Activated CD8-positive, alpha-beta memory T cell treated with anti-CD3 and anti-CD28 coated beads for 48 hours (primary cell): ENCODE data around the gene GCDH.
"Not testable (repeated sequence)": the region's sequence is repeated elsewhere in the genome, so short reads cannot be mapped to it uniquely, and the experiment has no call there.

Source experiments
- DNase-seq, 3 experiments: peaks; one replicate each; pipeline ENCODE4 v3.0.0-alpha.2; 2020; ENCODE audit warnings: low read depth in 2 of 3, low spot score in 2 of 3

GCDH gene

GRCh38 chr19:12872941-12873890 lies 17.7 kb upstream of the GCDH start:
- no peak for DNase-seq

GRCh38 chr19:12873891-12874745 lies 16.8 kb upstream of the GCDH start:
- DNase-seq: no peak

- no peak for DNase-seq
These were observed 15.9 kb upstream of the GCDH start for GRCh38 chr19:12875086-12875485.

GRCh38 chr19:12880551-12881171 lies 10.3 kb upstream of the GCDH start:
- no peak for DNase-seq

DNA sequence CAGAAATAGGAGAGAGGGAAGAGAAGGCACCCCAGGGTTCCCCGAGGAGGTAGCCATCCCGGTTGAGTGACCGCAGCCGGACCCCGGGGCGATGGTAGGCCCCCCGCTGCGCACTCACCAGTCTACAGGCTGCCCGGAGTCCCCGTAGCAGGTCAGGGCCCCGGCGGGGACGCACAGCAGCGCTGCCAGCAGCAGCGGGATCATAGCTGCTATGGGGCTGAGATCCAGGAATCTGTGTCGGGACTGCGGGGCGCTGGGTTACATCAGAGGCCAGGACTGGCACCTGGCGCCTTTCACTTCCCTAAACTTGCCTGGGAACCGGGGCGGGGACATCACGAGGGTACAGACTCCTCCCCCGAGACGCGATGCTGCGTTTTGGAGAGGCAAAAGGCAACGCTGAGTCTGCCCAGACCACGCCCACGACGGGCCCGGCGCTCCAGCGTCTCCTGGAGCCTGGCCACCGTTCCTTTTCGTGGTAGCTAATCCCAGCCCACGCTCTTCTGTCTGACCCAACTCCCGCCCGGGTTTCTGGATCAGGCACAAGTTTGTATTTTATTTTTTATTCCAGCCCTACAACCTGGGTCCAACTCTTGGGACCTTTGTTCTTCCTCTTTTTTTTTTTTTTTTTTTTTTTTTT lies 9.7 kb upstream of the GCDH start, which contains the start of gene DNASE2:
Gene DNASE2, minus strand, starts transcription at position 278 of the 637 bp plus-strand sequence. Its CDS starts 74 bp downstream, at position 204.
- DNase-seq: peak; percentile 72 to 78 (median 73)

- no peak for DNase-seq
These were observed 8.4 kb upstream of the GCDH start for GRCh38 chr19:12882589-12882988.

DNA sequence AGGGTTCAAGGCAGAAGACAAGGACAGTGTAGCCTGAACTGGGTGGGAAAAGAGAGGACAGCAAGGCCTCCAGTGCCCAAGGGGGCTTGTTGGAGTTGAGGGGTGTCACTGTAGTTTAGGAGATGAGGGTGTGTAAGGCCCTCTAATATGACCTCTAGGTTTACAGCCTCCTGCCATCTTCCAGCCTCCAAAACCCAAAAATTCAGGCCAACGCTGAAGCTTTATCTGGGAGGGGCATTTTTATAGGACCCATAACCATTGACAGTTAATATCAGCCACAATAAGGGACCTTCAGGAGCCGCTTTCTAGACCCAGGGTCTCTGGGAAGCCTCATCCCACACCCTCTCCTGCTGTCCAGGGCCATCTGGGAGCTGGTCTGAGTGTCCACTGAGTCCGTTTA lies 6.8 kb upstream of the GCDH start:
- DNase-seq: no peak

GRCh38 chr19:12884627-12884925 lies 6.4 kb upstream of the GCDH start:
- no peak for DNase-seq

DNA sequence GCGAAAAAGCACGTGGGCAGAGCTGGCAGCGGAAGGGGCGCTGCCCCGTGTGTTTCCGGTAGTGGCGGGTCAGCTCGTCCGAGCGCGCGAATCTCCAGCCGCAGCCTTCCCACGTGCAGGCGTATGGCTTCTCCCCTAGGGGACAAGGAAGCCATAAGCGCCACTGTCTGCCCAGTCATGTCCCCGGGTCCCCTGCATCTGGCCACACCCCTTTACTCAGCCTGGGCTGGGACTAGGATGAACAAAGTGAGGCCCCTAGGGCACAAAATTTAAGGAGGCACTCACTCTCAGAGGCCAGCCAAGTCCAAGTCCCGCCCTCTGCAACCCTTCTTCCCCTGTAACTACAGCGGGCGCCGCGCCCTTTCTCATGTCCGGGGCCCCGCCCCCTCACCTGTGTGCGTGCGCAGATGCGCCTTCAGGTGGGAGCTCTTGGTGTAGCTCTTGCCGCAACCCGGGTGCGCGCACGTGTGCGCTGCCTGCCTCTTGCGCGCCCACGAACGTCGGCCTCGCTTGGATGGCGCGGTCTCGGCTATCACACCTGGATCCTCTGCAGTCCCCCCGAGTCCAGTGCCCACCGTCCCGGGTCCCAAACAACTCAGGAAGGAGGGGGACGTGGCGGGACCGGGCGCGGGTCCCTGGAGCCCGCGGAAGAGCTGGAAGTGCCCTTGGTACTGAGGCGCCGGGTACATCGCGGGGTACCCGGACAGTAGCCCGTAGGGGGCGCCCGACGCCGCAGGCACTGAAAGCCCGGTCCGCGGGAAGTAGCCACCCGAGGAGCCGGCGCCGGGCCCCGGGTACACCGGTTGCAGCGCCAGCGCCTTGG lies 5.8 kb upstream of the GCDH start:
- DNase-seq: peak; percentile 73 to 77 (median 75)

DNA sequence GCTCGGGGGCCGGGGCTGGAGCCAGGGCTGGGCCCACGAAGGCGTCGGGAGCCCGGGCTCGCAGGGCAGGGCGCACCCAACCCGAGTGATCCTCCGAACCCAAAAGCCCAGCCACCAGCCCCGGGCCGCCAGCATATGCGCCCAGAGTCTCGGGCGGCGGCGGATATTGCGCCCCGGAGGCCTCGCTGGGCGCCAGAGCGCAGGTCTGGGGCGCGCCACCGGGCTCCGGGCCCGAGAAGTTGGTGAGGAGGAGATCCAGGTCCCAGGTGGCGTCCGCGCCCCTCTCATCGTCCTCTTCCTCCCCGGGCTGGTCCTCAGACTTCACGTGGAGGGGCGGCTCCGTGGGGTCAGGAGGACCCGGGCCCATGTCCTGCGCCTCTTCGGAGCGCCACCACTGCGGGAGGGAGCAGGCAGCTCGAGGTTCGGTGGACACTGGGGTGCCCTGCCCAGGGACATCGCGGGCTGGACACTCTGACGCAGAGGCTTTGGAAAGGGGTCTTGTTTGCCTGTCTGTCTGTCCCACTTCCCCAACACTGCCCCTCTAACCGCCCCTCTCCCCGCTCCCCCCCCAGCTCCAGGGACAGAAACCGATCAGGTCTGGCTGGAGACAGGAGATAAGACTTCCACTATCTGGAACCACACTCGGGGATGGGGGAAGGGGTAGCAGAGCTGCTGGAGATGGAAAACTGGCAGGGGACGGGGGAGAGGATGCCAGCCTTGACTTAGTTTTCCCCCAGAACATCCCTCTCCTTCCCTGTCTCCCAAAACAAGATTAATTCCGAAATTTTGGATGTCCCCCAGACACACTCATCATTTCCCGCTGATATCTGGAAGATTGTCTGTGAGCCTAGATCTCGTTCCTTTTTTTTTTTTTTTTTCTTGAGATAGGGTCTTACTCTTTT lies 5.0 kb upstream of the GCDH start:
- DNase-seq: no peak

DNA sequence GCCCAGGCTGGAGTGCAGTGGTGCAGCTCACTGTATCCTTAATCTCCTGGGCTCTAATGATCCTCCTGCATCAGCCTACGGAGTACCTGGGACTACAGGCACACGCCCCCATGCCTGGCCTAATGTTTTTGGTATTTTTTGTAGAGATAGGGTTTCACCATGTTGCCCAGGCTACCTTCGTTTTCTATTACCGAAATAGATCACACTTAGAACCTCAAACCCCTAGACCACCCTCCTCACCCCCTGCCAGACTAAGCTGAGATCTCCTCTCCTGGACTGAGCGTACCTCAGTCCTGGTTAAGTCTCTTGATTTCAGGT lies 4.3 kb upstream of the GCDH start:
- no peak for DNase-seq

GRCh38 chr19:12886969-12887747 lies 3.8 kb upstream of the GCDH start, which contains the start of gene KLF1:
Gene KLF1 (minus strand): TSS chr19:12887201. CDS start chr19:12887140, 61 bp downstream.
- DNase-seq: no peak

DNA sequence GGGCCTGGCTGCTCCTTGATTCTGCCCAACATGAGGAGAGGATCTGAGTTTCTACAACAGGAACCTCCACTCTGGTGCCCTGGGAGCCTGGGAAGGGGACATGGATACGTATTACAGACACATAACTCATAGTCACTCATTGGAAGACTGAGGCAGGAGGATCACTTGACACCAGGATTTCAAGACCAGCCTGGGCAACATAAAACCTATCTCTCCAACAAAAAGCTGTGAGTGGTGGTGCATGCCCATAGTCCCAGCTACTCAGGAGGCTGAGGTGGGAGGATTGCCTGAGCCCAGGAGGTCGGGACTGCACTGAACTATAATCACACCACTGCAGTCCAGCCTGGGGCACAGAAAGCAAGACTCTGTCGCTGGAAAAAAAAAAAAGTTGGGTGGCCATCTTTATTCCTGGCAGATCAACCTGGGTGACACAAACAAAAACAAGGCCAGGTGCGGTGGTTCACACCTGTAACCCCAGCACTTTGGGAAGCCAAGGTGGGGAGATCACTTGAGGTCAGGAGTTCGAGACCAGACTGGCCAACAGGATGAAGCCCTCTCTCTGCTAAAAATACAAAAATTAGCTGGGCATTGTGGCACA lies 2.9 kb upstream of the GCDH start:
- no peak for DNase-seq

- DNase-seq: not testable (repeated sequence)
These were observed 617 bp upstream of the GCDH start for GRCh38 chr19:12890299-12890786.

GRCh38 chr19:12891553-12892021 lies 627 bp downstream of the GCDH start:
- DNase-seq: no peak

GRCh38 chr19:12893582-12893981 lies 2.6 kb downstream of the GCDH start:
- no peak for DNase-seq

- DNase-seq: no peak
These were observed 5.5 kb downstream of the GCDH start for GRCh38 chr19:12896460-12896859.
